Measurements from ENCODE around the gene PMAIP1.

Gene PMAIP1

GRCh38 chr18:59915606-59916005 is 15.8 kb downstream of the PMAIP1 start:
- no peak for DNase-seq (ENCODE audit: low read depth)

DNA sequence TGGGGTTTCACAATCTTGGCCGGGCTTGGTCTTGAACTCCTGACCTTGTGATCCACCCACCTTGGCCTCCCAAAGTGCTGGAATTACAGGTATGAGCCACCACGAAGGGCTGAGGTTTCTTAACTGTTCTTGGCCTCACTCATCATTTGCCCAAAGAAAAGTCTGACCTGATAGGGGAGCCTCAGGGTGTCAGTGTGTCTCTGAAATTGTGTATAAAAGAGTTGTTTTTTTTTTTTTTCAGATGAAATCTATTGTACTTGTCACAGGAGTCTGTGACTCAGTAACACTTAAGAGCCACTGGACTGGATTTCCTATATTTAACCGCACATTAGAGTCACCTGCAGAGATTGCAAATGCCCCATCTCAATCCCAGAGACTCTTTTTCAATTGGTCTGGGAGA is 16.9 kb downstream of the PMAIP1 start:
- DNase-seq (ENCODE audit: low read depth), result no peak

- DNase-seq (ENCODE audit: low read depth), result no peak
These were observed 17.6 kb downstream of the PMAIP1 start for GRCh38 chr18:59917422-59917821.

- DNase-seq (ENCODE audit: low read depth), result no peak
These were observed 18.5 kb downstream of the PMAIP1 start for GRCh38 chr18:59918320-59918755.

DNA sequence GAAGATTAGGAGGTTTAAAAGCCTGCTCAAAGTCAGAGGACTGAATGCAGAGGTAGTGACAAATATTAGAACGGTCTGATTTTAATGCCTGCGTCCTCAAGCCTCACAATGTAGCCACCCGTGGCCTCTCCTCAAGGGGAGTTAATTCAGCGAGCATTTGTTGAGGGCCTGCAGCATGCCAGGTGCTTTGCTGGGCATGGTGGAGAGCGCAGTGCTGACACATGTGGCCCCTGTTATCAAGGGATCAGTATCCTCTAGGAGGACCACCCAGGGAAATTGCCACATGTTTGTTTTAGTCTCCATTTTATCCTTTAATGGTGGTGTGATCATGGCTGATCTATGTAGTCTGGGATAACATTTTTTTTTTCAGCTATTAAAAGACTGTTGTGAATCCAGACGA is 19.2 kb downstream of the PMAIP1 start:
- no peak for DNase-seq (ENCODE audit: low read depth)

GRCh38 chr18:59921384-59921891 is 21.6 kb downstream of the PMAIP1 start:
- no peak for DNase-seq (ENCODE audit: low read depth)

GRCh38 chr18:59923539-59924196 is 23.9 kb downstream of the PMAIP1 start:
- DNase-seq (ENCODE audit: low read depth), result no peak

DNA sequence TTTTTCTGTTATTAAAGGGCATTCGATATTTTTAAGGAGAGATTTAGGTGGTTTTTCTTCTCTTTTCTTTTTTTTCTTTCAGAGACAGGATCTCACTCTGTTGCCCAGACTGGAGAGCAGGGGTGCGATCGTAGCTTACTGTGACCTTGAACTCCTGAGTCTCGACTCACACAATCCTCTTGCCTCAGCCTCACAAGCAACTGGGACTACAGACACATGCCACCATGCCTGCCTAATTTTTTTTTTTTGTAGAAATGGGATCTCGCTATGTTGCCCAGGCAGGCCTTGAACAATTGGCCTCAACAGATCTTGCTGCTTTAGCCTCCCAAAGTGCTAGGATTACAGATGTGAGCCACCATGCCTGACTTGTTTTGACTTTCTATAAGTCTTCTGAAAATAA is 26.3 kb downstream of the PMAIP1 start:
- DNase-seq (ENCODE audit: low read depth), result no peak

DNA sequence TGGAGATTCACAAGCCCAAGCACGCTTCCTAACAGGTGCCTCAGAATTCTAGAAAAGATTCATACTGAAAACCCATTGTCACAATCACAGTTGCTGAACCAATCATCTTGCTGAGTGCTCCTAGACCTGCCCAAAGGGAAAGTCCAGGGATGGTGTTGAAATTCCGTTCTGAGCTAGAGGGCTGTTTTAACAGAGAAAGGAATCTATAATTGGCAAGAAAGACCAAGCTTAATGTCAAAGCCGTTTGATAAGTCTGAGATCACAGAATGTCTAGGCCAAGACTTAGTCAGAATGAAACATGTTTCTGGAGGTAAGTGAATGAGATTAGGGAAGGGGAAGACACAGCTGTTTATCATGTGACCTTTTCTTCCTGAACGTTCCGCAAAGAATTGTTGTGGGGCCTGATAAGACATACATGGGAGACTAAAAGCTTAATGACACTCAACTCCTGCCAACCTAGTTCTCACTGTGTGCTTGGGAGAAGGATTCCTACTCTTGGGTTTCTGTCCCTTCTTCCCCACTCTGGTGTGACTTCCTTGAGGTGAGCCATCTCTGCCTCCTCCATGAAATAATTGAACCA is 27.5 kb downstream of the PMAIP1 start:
- DNase-seq (ENCODE audit: low read depth), result no peak

GRCh38 chr18:59928201-59928600 is 28.4 kb downstream of the PMAIP1 start:
- no peak for DNase-seq (ENCODE audit: low read depth)

GRCh38 chr18:59929621-59930295 is 30.0 kb downstream of the PMAIP1 start:
- no peak for DNase-seq (ENCODE audit: low read depth)

DNA sequence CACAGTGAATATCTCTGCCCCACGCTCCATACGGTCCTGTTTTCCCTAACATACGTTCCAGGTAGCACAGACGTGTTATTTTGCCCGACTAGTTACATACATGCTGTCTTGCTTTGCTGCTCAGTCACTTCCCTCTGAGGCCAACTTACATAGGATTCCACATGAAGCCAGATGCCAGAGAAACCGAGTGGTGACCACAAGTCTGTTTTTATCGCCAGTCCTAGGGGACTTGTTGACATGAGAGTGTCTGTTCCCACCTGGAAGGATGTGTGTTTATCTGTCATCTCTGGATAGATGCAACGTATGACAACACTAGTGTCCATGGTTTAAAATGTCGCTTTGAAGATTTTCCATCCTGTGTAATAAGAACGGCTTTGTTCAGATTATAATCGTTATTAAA is 32.6 kb downstream of the PMAIP1 start:
- DNase-seq (ENCODE audit: low read depth), result no peak

DNA sequence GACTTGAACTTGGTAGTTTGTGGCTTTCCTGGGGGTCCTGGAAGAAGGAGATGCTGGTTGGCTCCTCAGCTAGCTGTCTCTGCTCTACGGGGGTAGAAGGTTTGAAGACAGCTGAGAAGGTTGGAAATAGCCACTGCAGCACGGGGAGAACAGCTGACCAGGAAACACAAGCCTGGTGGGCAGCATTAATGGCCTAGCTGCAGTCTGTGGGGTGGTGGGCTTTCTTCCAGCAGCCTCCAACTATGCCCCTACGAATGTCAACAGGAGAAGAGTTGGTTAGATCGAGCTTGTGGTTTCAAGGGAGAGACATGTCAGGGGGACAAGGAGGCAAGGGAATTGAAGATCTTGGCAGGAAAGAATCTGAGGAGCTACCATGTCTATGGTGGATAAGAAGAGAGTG is 38.9 kb downstream of the PMAIP1 start:
- no peak for DNase-seq (ENCODE audit: low read depth)

GRCh38 chr18:59939127-59939526 is 39.3 kb downstream of the PMAIP1 start:
- DNase-seq (ENCODE audit: low read depth), result no peak

DNA sequence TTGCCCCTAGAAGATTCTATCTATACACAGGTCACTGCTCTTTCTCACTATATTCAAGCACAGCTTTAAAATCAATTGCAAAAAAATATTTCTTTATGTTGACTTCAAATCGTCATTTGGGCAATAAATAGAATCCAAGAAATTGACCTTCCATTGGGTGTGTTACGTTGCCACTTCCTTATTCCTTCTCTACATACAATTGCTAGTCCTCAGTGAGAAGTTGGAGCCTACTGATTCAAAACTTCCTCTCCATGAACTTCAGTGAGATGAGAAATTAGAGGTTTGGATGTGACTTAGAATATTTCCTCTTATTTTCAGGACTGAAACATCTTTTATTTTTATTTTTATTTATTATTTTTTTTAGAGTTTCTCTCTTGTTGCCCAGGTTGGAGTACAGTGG is 40.3 kb downstream of the PMAIP1 start:
- no peak for DNase-seq (ENCODE audit: low read depth)

GRCh38 chr18:59941331-59941730 is 41.5 kb downstream of the PMAIP1 start:
- no peak for DNase-seq (ENCODE audit: low read depth)

- no peak for DNase-seq (ENCODE audit: low read depth)
These were observed 42.8 kb downstream of the PMAIP1 start for GRCh38 chr18:59942601-59943000.

- no peak for DNase-seq (ENCODE audit: low read depth)
These were observed 45.7 kb downstream of the PMAIP1 start for GRCh38 chr18:59945544-59945943.

GRCh38 chr18:59950215-59950944 is 50.6 kb downstream of the PMAIP1 start:
- DNase-seq (ENCODE audit: low read depth), result no peak

DNA sequence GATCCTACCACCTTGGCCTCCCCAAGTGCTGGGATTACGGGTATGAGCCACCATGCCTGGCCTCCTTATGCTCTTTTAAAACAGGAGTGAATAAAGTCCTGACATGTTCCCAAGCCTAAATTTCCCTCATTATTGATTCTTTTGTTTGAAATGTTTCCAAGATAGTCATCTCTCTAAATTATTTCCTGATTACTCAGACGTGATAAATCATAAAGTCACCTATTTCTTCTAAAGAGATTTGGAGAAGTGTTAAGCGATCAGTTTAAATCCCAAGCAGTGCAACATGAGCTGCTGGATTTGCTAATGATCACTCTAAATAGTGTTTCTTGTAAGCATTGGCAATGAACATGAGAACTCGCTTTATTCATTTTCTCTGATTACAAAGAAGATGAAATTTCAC is 51.8 kb downstream of the PMAIP1 start:
- no peak for DNase-seq (ENCODE audit: low read depth)

DNA sequence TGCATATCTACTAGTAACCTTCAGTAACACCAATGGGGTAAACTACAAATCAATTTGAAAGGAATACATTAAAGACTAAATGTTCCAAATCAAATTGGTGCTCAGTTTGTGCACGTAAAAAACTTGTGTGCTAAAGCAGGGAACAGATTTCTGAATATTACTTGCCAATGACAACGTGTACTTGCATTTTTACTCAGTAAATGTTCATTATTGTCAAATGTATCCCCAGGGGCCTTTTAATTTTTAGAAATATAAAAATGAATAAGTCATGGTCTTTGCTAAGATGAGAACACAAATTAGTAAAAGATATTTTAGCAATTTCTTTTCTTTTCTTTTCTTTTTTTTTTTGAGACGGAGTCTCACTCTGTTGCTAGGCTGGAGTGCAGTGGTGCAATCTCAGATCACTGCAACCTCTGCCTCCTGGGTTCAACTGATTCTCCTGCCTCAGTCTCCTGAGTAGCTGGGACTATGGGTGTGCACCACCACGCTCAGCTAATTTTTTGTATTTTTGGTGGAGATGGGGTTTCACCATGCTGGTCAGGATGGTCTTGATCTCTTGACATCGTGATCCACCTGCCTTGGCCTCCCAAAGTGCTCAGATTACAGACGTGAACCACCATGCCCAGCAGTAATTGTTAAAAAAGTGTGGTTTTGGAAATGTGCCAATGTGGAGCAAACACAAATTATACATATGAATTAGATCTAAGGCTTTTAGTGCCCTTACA is 52.6 kb downstream of the PMAIP1 start:
- DNase-seq (ENCODE audit: low read depth), result no peak

Measured in activated T-helper 1 cell treated with Interleukin-2 at 50 U/mL for 16 hours (primary cell).